ENCODE measurements around the gene TENT4A. TPM values are rescaled to one million over a fixed set of nuclear protein-coding genes. Genes with fewer than 3 reads are reported as not detected.
A peak's percentile ranks its signal among the peaks of the same experiment; 100 is the strongest.

TENT4A gene
- total RNA-seq, 1 experiment from 2014 or later = 32.3 TPM

DNA sequence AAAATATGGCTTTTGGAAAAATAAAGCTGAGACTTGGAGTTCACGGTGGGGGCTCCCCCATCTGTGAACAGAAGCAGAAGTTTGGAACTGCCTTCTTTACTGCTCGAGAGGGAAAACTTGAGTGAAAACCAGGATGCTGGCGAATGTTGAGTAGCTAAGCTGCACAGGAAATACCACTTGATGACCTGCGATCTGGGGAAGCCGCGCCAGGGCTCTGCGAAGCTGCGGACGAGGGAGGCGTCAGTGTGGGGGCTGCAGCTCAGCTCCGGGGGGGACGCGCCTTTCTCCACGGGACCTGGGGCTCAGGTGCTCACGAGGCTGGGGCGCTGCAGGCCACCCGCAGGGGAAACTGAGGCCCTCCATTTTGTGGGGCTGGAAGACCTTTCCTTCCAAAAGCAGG, 62.3 kb downstream of the TENT4A start:
- H3K27me3 ChIP-seq (replicated peaks; ENCODE audit: control insufficient read depth, insufficient read depth, low read length) = no peaks in the 10 kb centered on the region
- BruUV-seq (replicated peaks) = no TSS peak
- H3K4me3 Mint-ChIP-seq (ENCODE audit: unreplicated experiment) = no peak overlapping the region
- TF ChIP-seq, protein P1, sequence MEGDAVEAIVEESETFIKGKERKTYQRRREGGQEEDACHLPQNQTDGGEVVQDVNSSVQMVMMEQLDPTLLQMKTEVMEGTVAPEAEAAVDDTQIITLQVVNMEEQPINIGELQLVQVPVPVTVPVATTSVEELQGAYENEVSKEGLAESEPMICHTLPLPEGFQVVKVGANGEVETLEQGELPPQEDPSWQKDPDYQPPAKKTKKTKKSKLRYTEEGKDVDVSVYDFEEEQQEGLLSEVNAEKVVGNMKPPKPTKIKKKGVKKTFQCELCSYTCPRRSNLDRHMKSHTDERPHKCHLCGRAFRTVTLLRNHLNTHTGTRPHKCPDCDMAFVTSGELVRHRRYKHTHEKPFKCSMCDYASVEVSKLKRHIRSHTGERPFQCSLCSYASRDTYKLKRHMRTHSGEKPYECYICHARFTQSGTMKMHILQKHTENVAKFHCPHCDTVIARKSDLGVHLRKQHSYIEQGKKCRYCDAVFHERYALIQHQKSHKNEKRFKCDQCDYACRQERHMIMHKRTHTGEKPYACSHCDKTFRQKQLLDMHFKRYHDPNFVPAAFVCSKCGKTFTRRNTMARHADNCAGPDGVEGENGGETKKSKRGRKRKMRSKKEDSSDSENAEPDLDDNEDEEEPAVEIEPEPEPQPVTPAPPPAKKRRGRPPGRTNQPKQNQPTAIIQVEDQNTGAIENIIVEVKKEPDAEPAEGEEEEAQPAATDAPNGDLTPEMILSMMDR (IDR thresholded peaks at IDR 0.05; ENCODE audit: insufficient read depth in 1 of 2, low read depth in 1 of 2, low read length in 1 of 2, severe bottlenecking in 1 of 2, unreplicated experiment in 1 of 2) = no peak
- no peak for DNase-seq
- peaks cover 5% of the 10 kb centered on the region for H3K36me3 Mint-ChIP-seq (ENCODE audit: insufficient read depth, unreplicated experiment)
- H3K4me3 ChIP-seq (ENCODE audit: low read depth, low read length) = no peak overlapping the region
- no peaks in the 10 kb centered on the region for H3K36me3 ChIP-seq (ENCODE audit: control insufficient read depth, insufficient read depth, low read length)
- H3K9me3 ChIP-seq = no peaks in the 10 kb centered on the region
- H3K9me3 Mint-ChIP-seq (ENCODE audit: unreplicated experiment) = no peaks in the 10 kb centered on the region
- H3K27ac Mint-ChIP-seq (ENCODE audit: unreplicated experiment) = no peak overlapping the region
- no peaks in the 10 kb centered on the region for H3K27me3 Mint-ChIP-seq (ENCODE audit: insufficient read depth, unreplicated experiment)
- POLR2A ChIA-PET = no interaction called here
- H3K4me1 ChIP-seq = no peaks in the 10 kb centered on the region
- no peaks in the 10 kb centered on the region for H3K4me1 Mint-ChIP-seq (ENCODE audit: low read depth, unreplicated experiment)
- intact Hi-C loops (cut with micrococcal nuclease; ENCODE audit: unreplicated experiment) = no loop called here
- CTCF ChIA-PET = no interaction called here

DNA sequence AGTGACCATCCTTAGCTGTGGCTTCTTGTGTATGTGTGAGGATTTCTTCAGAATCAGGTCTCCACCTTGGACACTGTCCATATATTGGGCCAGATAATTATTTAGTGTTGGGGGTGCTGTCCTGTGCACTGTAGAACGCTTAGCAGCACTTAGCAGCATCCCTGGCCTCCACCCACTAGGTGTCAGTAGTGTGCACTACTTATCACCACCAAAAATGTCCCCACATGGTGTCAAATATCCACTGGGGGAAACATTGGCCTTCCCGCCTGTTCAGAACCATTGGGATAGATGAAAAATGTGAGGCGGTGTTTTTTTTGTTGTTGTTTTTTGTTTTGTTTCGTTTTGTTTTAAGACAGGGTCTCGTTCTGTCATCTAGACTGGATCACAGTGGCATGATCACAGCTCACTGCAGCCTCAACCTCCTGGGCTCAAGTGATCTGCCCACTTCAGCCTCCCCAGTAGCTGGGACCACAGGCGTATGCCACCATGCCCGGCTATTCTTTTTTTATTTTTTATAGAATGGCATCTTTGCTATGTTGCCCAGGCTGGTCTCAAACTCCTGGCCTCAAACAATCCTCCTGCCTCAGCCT, 67.7 kb downstream of the TENT4A start:
- TF ChIP-seq, protein P1 (IDR thresholded peaks at IDR 0.05; ENCODE audit: insufficient read depth in 1 of 2, low read depth in 1 of 2, low read length in 1 of 2, severe bottlenecking in 1 of 2, unreplicated experiment in 1 of 2) = peak in 1 of 2 experiments; percentile 58
- no TSS peak for BruUV-seq (replicated peaks)
- H3K4me1 Mint-ChIP-seq (ENCODE audit: low read depth, unreplicated experiment) = no peaks in the 10 kb centered on the region
- no peaks in the 10 kb centered on the region for H3K27me3 ChIP-seq (replicated peaks; ENCODE audit: control insufficient read depth, insufficient read depth, low read length)
- CTCF ChIA-PET = no interaction called here
- no peak overlapping the region for H3K4me3 ChIP-seq (ENCODE audit: low read depth, low read length)
- H3K27me3 Mint-ChIP-seq (ENCODE audit: insufficient read depth, unreplicated experiment) = no peaks in the 10 kb centered on the region
- H3K4me1 ChIP-seq = no peaks in the 10 kb centered on the region
- H3K36me3 Mint-ChIP-seq (ENCODE audit: insufficient read depth, unreplicated experiment) = no peaks in the 10 kb centered on the region
- H3K4me3 Mint-ChIP-seq (ENCODE audit: unreplicated experiment) = no peak overlapping the region
- no peaks in the 10 kb centered on the region for H3K9me3 Mint-ChIP-seq (ENCODE audit: unreplicated experiment)
- peak in 1 of 2 experiments; percentile 51 for DNase-seq
- intact Hi-C loops (cut with micrococcal nuclease; ENCODE audit: unreplicated experiment) = no loop called here
- H3K9me3 ChIP-seq = no peaks in the 10 kb centered on the region
- H3K36me3 ChIP-seq (ENCODE audit: control insufficient read depth, insufficient read depth, low read length) = no peaks in the 10 kb centered on the region
- POLR2A ChIA-PET = no interaction called here
- no peak overlapping the region for H3K27ac Mint-ChIP-seq (ENCODE audit: unreplicated experiment)

DNA sequence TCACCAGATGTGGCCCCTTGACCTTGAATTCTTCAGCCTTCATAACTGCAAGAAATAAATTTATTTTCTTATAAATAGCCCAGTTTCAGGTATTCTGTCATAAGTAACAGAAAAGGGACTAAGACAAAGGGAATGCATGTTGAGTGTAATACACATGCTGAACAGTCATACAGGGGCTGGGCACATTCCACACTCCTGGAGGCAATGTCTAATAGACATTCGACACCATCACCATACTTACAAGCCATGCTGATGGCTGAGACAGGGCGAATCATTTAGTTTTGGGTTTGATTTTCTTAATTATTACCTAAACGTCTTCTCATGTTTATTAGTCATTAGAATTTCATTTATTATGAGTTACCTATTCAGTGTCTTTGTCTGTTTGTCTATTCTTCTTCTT, 68.5 kb downstream of the TENT4A start:
- no peaks in the 10 kb centered on the region for H3K9me3 Mint-ChIP-seq (ENCODE audit: unreplicated experiment)
- Histone ChIP-seq H3K36me3 (ENCODE audit: control insufficient read depth, insufficient read depth, low read length) (no peaks in the 10 kb centered on the region), H3K4me1 (no peaks in the 10 kb centered on the region), H3K9me3 (no peaks in the 10 kb centered on the region), H3K4me3 (ENCODE audit: low read depth, low read length) (no peak overlapping the region), H3K27me3 (replicated peaks; ENCODE audit: control insufficient read depth, insufficient read depth, low read length) (no peaks in the 10 kb centered on the region)
- H3K27me3 Mint-ChIP-seq (ENCODE audit: insufficient read depth, unreplicated experiment) = no peaks in the 10 kb centered on the region
- BruUV-seq (replicated peaks) = no TSS peak
- no peak overlapping the region for H3K4me3 Mint-ChIP-seq (ENCODE audit: unreplicated experiment)
- ChIA-PET POLR2A (no interaction called here), CTCF (no interaction called here)
- no peak overlapping the region for H3K27ac Mint-ChIP-seq (ENCODE audit: unreplicated experiment)
- no peaks in the 10 kb centered on the region for H3K36me3 Mint-ChIP-seq (ENCODE audit: insufficient read depth, unreplicated experiment)
- DNase-seq = no peak
- TF ChIP-seq, protein P1 (IDR thresholded peaks at IDR 0.05; ENCODE audit: insufficient read depth in 1 of 2, low read depth in 1 of 2, low read length in 1 of 2, severe bottlenecking in 1 of 2, unreplicated experiment in 1 of 2) = no peak
- intact Hi-C loops (cut with micrococcal nuclease; ENCODE audit: unreplicated experiment) = no loop called here
- no peaks in the 10 kb centered on the region for H3K4me1 Mint-ChIP-seq (ENCODE audit: low read depth, unreplicated experiment)

All from Caco-2 (cell line).